OCI-LY1 (cell line): ENCODE data around the gene CHST4.

Source experiments
- EZH2 ChIP-seq: fragments of 200-600 bp; sonication (generic), shearing (Covaris generic); IDR thresholded peaks from 2 replicates; pipeline ENCODE4 v1.8.0; 2017; ENCODE audit warnings: borderline replicate concordance, mixed run types, mild to moderate bottlenecking, antibody characterized with exemption, low read length, moderate library complexity, mixed read lengths
- TF ChIP-seq, protein P1 (sequence below): fragments of 200-600 bp; sonication (generic), shearing (Covaris generic); IDR thresholded peaks from 2 replicates; pipeline ENCODE4 v1.5.1; 2017; ENCODE audit warnings: mild to moderate bottlenecking, antibody characterized with exemption, low read length, moderate library complexity, mixed read lengths

DNA sequence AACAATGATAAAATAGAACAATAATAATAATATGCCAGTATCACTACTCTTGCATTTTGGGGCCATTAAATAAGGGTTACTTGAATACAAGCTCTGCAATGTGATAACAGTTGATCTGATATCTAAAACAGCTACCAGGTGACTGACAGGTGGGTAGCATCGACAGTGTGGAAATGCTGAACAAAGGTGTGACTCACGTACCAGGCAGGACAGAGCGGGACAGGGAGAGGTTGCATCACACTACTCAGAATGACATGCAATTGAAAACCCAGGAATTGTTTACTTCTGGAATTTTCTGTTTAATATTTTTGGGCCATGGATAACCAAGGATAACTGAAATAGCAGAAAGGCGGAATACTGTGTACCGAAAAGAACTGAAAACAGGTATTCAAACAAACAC is 21.3 kb upstream of the CHST4 start:
- no peak for TF ChIP-seq EZH2
- TF ChIP-seq, protein P1, sequence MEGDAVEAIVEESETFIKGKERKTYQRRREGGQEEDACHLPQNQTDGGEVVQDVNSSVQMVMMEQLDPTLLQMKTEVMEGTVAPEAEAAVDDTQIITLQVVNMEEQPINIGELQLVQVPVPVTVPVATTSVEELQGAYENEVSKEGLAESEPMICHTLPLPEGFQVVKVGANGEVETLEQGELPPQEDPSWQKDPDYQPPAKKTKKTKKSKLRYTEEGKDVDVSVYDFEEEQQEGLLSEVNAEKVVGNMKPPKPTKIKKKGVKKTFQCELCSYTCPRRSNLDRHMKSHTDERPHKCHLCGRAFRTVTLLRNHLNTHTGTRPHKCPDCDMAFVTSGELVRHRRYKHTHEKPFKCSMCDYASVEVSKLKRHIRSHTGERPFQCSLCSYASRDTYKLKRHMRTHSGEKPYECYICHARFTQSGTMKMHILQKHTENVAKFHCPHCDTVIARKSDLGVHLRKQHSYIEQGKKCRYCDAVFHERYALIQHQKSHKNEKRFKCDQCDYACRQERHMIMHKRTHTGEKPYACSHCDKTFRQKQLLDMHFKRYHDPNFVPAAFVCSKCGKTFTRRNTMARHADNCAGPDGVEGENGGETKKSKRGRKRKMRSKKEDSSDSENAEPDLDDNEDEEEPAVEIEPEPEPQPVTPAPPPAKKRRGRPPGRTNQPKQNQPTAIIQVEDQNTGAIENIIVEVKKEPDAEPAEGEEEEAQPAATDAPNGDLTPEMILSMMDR, result no peak
